Body of pancreas (tissue), 4 donors: ENCODE results near the gene TM7SF2. TPM values are rescaled to one million over a fixed set of nuclear protein-coding genes. Genes with fewer than 3 reads are reported as not detected.

ENCODE experiments used
- ATAC-seq: fragments of 150-250 bp; one replicate; pipeline ENCODE4 v1.9.1; 2016
- DNase-seq, 4 donors: peaks; one replicate each; pipeline ENCODE4 v3.0.0-alpha.2; 2019
- H3K27ac ChIP-seq, 4 donors: fragments of 200-600 bp; sonication (generic); 1 replicate in 3 of 4; 2 replicates in 1 of 4; pipeline versions ENCODE4 v1.5.1 to v1.6.1; 2016 to 2019; ENCODE audit warnings: mild to moderate bottlenecking in 1 of 4, mixed read lengths in 1 of 4, moderate library complexity in 1 of 4
- H3K27me3 ChIP-seq, 2 donors: fragments of 200-600 bp; sonication (generic); one replicate each; pipeline ENCODE4 v1.6.0; 2016; ENCODE audit warnings: mild to moderate bottlenecking in 1 of 2
- H3K36me3 ChIP-seq, 2 donors: fragments of 200-600 bp; sonication (generic); replicated peaks in 1 of 2; 2 replicates each; pipeline ENCODE4 v1.5.1; 2016; ENCODE audit warnings: low read depth in 2 of 2; ENCODE audit not compliant: insufficient read depth in 1 of 2
- H3K4me1 ChIP-seq: fragments of 200-600 bp; sonication (generic); one replicate; pipeline ENCODE4 v1.6.0; 2016
- H3K4me3 ChIP-seq, 2 donors: fragments of 200-600 bp; sonication (generic); 1 replicate in 1 of 2; 2 replicates in 1 of 2; pipeline ENCODE4 v1.5.1; 2016 to 2019
- H3K9me3 ChIP-seq, 3 donors: fragments of 200-600 bp; sonication (generic); 1 replicate in 2 of 3; 2 replicates in 1 of 3; pipeline ENCODE4 v1.5.1; 2016
- CTCF ChIP-seq, 7 experiments: fragments of 450-650 bp in 4 of 7; fragments of 200-600 bp in 3 of 7; sonication (generic) in 3 of 7; IDR thresholded peaks; one replicate each; pipeline ENCODE4 v1.5.1; 2016 to 2019; ENCODE audit warnings: antibody characterized with exemption in 7 of 7
- POLR2A ChIP-seq, 3 donors: fragments of 450-650 bp; IDR thresholded peaks; one replicate each; pipeline ENCODE4 v1.6.1; 2016; ENCODE audit warnings: antibody characterized with exemption in 3 of 3, mild to moderate bottlenecking in 2 of 3
- WGBS, 2 donors: methylation state at CpG; one replicate each; pipeline ENCODE4 v1.1.5; 2017; 5-methylcytosine and 5-hydroxymethylcytosine counted together
- intact Hi-C: fragments of 100-400 bp; cut with DNase I; formaldehyde crosslinking; loops from one replicate; pipeline ENCODE4 v1.15.1; 2023
- total RNA-seq, 2 donors: library from RNA; depleted of rRNA; stranded (reverse); fragments of >200 nt; gene quantifications; one replicate each; pipeline ENCODE4 v1.1.0, GENCODE V29; 2016

The TM7SF2 gene
- total RNA-seq, 2 donors from 2014 or later, result 25.4 to 85.6 TPM

GRCh38 chr11:65134240-65134951 lies 22.7 kb downstream of the TM7SF2 start, which contains the start of gene SYVN1:
SYVN1 (minus strand) TSS chr11:65134519; CDS start chr11:65133601, 918 bp downstream.
- ATAC-seq, result peak; percentile 78
- Histone ChIP-seq H3K27ac (peak within 1 kb of the TSS; percentile 98 to 100 (median 99)), H3K36me3 (peaks cover 14 to 27% of the 10 kb centered on the region in 2 donors), H3K4me1 (peaks cover 49% of the 10 kb centered on the region), H3K9me3 (no peaks in the 10 kb centered on the region), H3K27me3 (no peaks in the 10 kb centered on the region), H3K4me3 (peak within 1 kb of the TSS; percentile 63 to 83)
- peak; percentile 96 to 99 (median 98) for TF ChIP-seq POLR2A (IDR thresholded peaks at IDR 0.05)
- TF ChIP-seq CTCF (IDR thresholded peaks at IDR 0.05), result peak in 1 of 7 experiments; percentile 17
- peak; percentile 92 to 94 (median 94) for DNase-seq
- 0% methylated on average over 8 to 43 of the region's 60 CpGs for WGBS, 2 donors
- intact Hi-C loops, result loop anchor here (5.0 kb wide), 1 partner anchor 53 kb away; no protein-coding TSS in a partner anchor

GRCh38 chr11:65134952-65135632 lies 23.4 kb downstream of the TM7SF2 start:
- no peaks in the 10 kb centered on the region for H3K9me3 ChIP-seq
- peaks cover 49% of the 10 kb centered on the region for H3K4me1 ChIP-seq
- intact Hi-C loops, result loop anchor here (5.0 kb wide), 1 partner anchor 52 kb away; no protein-coding TSS in a partner anchor
- H3K36me3 ChIP-seq, result peaks cover 7 to 20% of the 10 kb centered on the region in 2 donors
- 1% methylated on average over 23 to 24 of the region's 24 CpGs for WGBS, 2 donors
- H3K27ac ChIP-seq, result peak overlapping the region; percentile 98 to 100 (median 99)
- peak in 1 of 3 donors; percentile 39 for TF ChIP-seq POLR2A (IDR thresholded peaks at IDR 0.05)
- peak in 1 of 7 experiments; percentile 15 for TF ChIP-seq CTCF (IDR thresholded peaks at IDR 0.05)
- no peaks in the 10 kb centered on the region for H3K27me3 ChIP-seq
- peak; percentile 98 to 99 (median 99) for DNase-seq
- ATAC-seq, result peak; percentile 89
- peak overlapping the region; percentile 63 to 83 for H3K4me3 ChIP-seq

- H3K27ac ChIP-seq, result peak overlapping the region; percentile 98 to 100 (median 99)
- DNase-seq, result peak in 1 of 4 donors; percentile 5
These were observed 24.0 kb downstream of the TM7SF2 start for GRCh38 chr11:65135633-65136145.

GRCh38 chr11:65136515-65137096 lies 24.9 kb downstream of the TM7SF2 start:
- Histone ChIP-seq H3K27ac (peak overlapping the region in 3 of 4 donors; percentile 98 to 100 (median 99)), H3K36me3 (peaks cover 0 to 8% of the 10 kb centered on the region in 2 donors), H3K9me3 (no peaks in the 10 kb centered on the region), H3K4me1 (peaks cover 38% of the 10 kb centered on the region), H3K27me3 (no peaks in the 10 kb centered on the region), H3K4me3 (no peak overlapping the region)
- no peak for TF ChIP-seq CTCF (IDR thresholded peaks at IDR 0.05)
- TF ChIP-seq POLR2A (IDR thresholded peaks at IDR 0.05), result no peak
- intact Hi-C loops, result no loop called here
- WGBS, 2 donors, result 90 to 93% methylated on average over 15 of the region's 15 CpGs
- ATAC-seq, result no peak
- no peak for DNase-seq

More at GRCh38 chr11:65135633-65136145, 24.0 kb downstream of the TM7SF2 start:
- TF ChIP-seq CTCF (IDR thresholded peaks at IDR 0.05), result no peak
- no peak for TF ChIP-seq POLR2A (IDR thresholded peaks at IDR 0.05)
- Histone ChIP-seq H3K36me3 (peaks cover 1 to 16% of the 10 kb centered on the region in 2 donors), H3K9me3 (no peaks in the 10 kb centered on the region), H3K4me3 (no peak overlapping the region), H3K27me3 (no peaks in the 10 kb centered on the region), H3K4me1 (peaks cover 47% of the 10 kb centered on the region)
- WGBS, 2 donors, result 36 to 39% methylated on average over 11 of the region's 11 CpGs
- no peak for ATAC-seq
- intact Hi-C loops, result no loop called here
